ENCODE results near the gene FLNB.

The FLNB gene, protein sequence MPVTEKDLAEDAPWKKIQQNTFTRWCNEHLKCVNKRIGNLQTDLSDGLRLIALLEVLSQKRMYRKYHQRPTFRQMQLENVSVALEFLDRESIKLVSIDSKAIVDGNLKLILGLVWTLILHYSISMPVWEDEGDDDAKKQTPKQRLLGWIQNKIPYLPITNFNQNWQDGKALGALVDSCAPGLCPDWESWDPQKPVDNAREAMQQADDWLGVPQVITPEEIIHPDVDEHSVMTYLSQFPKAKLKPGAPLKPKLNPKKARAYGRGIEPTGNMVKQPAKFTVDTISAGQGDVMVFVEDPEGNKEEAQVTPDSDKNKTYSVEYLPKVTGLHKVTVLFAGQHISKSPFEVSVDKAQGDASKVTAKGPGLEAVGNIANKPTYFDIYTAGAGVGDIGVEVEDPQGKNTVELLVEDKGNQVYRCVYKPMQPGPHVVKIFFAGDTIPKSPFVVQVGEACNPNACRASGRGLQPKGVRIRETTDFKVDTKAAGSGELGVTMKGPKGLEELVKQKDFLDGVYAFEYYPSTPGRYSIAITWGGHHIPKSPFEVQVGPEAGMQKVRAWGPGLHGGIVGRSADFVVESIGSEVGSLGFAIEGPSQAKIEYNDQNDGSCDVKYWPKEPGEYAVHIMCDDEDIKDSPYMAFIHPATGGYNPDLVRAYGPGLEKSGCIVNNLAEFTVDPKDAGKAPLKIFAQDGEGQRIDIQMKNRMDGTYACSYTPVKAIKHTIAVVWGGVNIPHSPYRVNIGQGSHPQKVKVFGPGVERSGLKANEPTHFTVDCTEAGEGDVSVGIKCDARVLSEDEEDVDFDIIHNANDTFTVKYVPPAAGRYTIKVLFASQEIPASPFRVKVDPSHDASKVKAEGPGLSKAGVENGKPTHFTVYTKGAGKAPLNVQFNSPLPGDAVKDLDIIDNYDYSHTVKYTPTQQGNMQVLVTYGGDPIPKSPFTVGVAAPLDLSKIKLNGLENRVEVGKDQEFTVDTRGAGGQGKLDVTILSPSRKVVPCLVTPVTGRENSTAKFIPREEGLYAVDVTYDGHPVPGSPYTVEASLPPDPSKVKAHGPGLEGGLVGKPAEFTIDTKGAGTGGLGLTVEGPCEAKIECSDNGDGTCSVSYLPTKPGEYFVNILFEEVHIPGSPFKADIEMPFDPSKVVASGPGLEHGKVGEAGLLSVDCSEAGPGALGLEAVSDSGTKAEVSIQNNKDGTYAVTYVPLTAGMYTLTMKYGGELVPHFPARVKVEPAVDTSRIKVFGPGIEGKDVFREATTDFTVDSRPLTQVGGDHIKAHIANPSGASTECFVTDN (N-terminal part only)

DNA sequence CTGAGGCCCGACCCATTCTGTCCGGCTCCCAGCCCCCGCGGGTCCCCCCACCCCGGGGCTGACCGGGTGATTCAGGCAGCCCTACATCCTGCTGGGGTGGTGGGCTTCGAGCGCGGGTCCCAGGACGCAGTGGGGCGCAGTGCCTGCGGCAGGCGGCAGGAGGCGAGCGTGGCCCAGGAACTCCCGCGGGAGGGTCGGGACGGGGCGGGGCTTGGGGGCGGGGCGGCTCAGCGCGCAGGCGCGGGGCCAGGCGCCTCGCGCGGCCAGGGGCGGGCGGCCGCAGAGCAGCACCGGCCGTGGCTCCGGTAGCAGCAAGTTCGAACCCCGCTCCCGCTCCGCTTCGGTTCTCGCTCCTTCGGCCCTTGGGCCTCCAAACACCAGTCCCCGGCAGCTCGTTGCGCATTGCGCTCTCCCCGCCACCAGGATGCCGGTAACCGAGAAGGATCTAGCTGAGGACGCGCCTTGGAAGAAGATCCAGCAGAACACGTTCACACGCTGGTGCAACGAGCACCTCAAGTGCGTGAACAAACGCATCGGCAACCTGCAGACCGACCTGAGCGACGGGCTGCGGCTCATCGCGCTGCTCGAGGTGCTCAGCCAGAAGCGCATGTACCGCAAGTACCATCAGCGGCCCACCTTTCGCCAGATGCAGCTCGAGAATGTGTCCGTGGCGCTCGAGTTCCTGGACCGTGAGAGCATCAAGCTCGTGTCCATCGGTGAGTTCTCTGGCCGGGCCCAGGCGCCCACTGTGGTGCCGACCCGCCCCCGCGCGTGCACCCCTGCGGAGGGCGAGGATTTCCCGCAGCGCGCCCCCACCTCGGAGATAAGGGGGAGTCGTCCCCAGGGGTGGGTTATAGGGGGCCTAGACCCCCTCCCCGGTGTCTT is at the start of gene FLNB:
Gene FLNB, plus strand, starts transcription at position 282 of the 885 bp plus-strand sequence. Its CDS starts 143 bp downstream, at position 425.
- H3K4me3 ChIP-seq (ENCODE audit: low read depth, low read length), result peak within 1 kb of the TSS; percentile 97
- peak; percentile 71 for DNase-seq (ENCODE audit: low read depth)
- TF ChIP-seq, protein P1, sequence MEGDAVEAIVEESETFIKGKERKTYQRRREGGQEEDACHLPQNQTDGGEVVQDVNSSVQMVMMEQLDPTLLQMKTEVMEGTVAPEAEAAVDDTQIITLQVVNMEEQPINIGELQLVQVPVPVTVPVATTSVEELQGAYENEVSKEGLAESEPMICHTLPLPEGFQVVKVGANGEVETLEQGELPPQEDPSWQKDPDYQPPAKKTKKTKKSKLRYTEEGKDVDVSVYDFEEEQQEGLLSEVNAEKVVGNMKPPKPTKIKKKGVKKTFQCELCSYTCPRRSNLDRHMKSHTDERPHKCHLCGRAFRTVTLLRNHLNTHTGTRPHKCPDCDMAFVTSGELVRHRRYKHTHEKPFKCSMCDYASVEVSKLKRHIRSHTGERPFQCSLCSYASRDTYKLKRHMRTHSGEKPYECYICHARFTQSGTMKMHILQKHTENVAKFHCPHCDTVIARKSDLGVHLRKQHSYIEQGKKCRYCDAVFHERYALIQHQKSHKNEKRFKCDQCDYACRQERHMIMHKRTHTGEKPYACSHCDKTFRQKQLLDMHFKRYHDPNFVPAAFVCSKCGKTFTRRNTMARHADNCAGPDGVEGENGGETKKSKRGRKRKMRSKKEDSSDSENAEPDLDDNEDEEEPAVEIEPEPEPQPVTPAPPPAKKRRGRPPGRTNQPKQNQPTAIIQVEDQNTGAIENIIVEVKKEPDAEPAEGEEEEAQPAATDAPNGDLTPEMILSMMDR (conservative IDR thresholded peaks at IDR 0.05; ENCODE audit: low read depth, low read length), result peak; percentile 69

DNA sequence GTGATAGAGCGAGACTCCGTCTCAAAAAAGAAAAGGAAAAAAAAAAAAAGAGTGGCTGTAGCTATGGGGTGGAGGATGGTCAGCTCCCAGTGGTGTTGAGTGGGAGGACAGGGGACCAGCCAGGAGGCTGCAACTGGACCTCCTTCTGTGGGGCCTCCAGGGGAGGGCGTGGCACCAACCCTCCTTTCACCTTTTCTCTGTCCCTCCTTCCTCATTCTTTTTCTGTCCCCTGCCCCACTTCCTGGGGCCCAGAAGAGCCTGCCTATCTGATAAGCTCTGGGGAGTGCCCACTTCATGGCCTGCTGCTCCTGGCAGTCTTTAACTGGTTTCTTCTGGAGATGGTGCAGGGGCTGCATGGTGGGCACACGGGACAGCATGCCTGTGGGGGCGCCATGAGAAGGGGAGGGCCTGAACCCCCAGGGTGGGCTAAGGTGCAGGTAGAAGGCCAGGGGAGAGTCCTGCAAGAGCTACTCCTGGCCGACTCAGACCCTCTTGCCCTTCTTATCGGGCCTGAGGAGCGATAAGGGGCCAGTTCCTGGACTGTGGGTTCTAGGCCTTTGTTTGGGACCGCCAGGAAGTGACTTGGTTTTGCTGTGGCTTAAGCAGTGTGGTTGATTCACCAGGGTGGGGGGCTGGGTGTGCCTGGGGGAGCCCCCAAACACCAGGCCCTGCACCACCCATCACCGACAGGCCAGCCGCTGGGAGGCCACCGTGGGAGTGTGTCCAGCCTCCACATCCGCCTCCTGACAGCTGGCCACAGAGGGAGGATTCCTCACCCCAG is 49.4 kb upstream of the FLNB start:
- no peak overlapping the region for H3K4me3 ChIP-seq (ENCODE audit: low read depth, low read length)
- DNase-seq (ENCODE audit: low read depth), result peak; percentile 39
- TF ChIP-seq, protein P1 (conservative IDR thresholded peaks at IDR 0.05; ENCODE audit: low read depth, low read length), result no peak

DNA sequence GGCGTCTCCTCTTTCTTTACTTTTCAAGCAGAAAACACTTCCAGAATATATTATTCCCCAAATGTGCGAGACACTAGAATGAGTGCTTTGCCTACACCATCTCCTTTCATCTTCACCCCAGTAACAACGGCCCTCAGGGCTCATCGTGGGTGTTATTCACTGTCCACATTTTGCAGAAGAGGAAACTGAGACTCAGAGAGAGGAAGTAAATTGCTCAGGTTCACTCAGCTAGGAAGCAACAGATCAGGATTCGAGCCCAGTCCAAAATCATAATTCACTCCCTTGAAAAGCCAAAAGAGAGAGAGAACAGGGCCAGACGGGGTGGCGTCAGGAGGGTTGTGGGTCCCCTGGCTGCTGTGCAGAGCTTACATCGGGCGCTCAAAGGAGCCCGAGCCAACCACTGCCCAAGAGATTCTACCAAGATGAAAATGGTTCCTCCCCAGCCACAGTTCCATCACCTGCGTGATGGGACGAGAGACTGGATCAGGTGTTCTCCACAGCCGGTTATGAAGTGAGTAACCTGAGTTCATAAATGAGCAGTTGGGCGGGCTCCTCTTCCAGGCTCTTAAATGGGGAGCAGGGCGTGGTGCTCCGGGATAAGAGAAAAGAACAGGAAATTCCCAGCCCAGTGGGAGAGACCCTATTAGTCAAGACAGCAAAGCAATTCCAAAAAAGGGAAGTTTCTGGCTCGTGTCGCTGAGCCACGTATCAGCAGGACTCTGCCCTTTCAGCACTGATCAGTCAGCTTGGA is 48.6 kb upstream of the FLNB start:
- DNase-seq (ENCODE audit: low read depth), result no peak
- TF ChIP-seq, protein P1 (conservative IDR thresholded peaks at IDR 0.05; ENCODE audit: low read depth, low read length), result no peak
- no peak overlapping the region for H3K4me3 ChIP-seq (ENCODE audit: low read depth, low read length)

DNA sequence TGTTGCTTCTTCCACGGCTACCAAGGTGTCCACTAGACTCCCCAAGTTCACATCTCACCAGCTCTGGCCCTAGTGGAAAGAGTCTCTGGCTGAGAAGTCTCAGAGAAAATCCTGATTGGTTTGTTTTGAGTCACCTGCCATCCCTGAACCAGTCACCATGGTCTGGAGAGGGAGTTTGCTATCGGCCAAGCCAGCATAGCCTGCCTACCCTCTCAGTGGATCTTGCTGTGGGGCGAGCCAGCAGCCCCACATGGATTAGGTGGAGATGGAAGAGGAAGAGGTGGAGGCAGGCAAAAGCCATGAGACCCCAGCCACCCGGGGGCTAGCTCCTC is 48.1 kb upstream of the FLNB start:
- DNase-seq (ENCODE audit: low read depth), result peak; percentile 42
- no peak overlapping the region for H3K4me3 ChIP-seq (ENCODE audit: low read depth, low read length)
- TF ChIP-seq, protein P1 (conservative IDR thresholded peaks at IDR 0.05; ENCODE audit: low read depth, low read length), result no peak

DNA sequence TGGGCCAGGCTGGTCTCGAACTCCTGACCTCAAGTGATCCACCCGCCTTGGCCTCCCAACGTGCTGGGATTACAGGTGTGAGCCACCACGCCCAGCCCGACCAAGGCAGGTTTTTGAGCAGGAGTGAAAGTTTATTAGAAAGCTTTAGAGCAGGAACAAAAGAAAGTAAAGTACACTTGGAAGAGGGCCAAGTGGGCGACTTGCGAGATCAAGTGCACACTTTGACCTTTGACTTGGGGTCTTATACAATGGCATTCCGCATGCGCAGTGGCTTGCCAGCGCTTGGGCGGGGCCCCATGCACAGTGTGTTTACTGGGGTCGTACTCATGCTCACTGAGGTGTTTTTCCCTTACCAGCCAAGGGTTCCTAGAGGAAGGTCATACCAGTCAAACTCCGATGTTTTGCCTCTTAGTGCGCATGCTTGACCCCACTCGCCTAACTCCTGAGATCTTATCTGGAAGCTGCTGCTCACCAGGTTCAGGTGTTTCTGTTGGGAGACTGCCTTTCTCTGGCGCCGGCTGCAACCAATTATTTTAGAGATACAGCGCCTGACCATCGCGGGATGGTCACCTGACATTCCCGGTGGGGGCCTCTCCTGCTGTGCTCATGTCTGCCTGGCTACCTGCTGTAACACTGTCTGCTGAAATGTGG is 46.9 kb upstream of the FLNB start:
- TF ChIP-seq, protein P1 (conservative IDR thresholded peaks at IDR 0.05; ENCODE audit: low read depth, low read length), result no peak
- DNase-seq (ENCODE audit: low read depth), result no peak

More for the DNA sequence above, 46.9 kb upstream of the FLNB start:
- H3K4me3 ChIP-seq (ENCODE audit: low read depth, low read length), result no peak overlapping the region

Measured in choroid plexus epithelial cell (primary cell).